ENCODE data around the gene CD320. TPM values are rescaled to one million over a fixed set of nuclear protein-coding genes. Genes with fewer than 3 reads are reported as not detected.

The CD320 gene
- total RNA-seq: 60.6 and 82.6 TPM in 2 replicates

GRCh38 chr19:8307965-8308866, at the start of gene CD320:
Gene CD320 (minus strand): TSS chr19:8308358. CDS start chr19:8308290, 68 bp downstream.

DNA sequence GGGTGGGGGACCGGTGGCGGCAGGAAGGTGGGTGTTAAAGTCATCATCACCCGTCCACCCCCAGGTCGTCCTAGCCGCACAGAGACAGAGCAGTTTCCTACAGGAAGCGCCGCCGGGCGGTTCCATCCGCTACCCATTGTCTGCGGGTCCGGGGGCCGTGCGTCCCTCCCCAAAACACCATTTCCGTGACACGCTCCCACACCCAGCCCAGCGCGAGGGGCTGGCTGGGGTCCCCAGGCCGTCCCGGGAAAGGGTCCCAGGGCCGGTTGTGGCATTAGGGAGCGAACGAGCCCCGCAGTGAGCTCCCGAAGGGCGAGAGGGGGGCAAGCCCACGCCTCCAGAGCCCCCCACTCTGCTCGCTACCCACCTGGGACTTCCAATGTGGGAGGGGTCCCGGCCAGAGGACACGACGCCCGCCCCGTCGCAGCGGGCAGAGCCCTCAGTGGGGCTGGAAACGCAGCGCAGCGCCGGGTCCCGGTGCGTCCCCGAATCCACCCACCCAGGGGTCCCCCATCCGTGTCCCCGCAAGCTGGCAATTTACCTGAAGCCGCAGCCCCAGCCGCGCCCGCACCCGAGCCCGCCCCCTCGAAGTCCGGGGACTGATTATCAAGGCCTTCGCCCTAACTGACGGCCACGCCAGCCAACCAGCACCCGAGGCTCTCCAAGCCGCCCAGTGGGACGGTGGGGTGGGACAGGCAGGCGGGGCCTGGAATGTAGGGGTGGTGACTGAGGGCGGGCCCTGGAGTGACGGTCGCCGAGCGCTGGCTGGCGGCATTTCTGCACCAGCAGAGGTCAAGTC, 34.7 kb upstream of the CD320 start, which contains the start of gene KANK3:
KANK3 (minus strand) TSS at position 579 of the 799 bp plus-strand sequence. CDS start 5,434 bp downstream, outside the sequence.

DNA sequence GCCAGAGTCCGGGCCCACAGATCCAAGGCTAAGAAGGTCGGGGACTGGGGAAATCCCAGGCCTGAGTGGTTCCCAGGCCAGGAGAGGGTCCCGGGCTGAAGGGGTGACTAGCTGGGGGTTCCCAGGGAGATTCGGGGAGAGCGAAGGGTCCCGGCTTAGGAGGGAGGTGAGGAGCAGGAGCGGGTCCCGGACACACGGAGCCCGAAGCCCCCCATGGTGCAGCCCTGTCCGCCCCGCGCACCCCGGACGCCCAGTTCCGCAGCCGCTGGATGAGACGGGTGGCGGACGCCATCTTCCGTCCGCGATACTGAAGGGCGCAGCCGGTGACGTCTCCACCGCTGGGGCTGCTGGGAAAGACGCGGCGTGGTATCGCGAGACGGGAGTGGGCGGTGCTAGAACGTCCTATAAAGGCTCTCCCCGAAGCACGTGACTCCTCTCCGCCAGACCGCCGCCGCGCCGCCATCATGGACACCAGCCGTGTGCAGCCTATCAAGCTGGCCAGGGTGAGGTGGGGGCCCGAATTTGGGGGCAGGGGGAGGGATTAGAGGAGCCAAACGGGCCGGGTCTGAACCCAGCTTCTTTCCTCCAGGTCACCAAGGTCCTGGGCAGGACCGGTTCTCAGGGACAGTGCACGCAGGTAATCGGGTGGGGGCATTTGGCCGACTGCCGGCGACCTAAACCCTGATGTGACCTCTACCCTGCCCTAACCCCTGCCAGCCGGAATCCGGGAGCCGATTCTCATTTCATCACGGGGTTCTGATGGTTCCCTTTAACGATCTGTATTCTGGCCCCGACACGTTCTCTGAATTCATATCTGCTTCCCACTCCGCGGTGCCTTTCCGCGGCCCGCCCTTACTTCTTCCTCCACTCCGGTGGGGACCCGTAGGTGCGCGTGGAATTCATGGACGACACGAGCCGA, 13.2 kb upstream of the CD320 start, which contains the start of the genes NDUFA7 and RPS28:
NDUFA7 (minus strand) TSS at position 309 of the 919 bp plus-strand sequence; CDS start at position 292, 17 bp downstream.
RPS28 (plus strand) TSS at position 430 of the 919 bp plus-strand sequence; CDS start at position 465, 35 bp downstream.

Other genes with a start within 250 kb of the CD320 start
- not detected in 2 replicates for gene FBN3, start 158.8 kb downstream of the CD320 start, total RNA-seq
- gene CERS4, start 99.0 kb downstream of the CD320 start, total RNA-seq: 4.4 and 20.1 TPM in 2 replicates
- 48.2 and 58.2 TPM in 2 replicates for gene NDUFA7, start 13.0 kb upstream of the CD320 start, total RNA-seq
- gene RPS28, start 13.1 kb upstream of the CD320 start, total RNA-seq: 462 and 558 TPM in 2 replicates
- gene KANK3, start 34.9 kb upstream of the CD320 start, total RNA-seq: 2.2 and 4.9 TPM in 2 replicates
- 17.6 and 82.0 TPM in 2 replicates for gene ANGPTL4, start 55.8 kb upstream of the CD320 start, total RNA-seq
- gene RAB11B, start 82.0 kb upstream of the CD320 start, total RNA-seq: 26.8 and 52.6 TPM in 2 replicates
- gene MARCHF2, start 104.9 kb upstream of the CD320 start, total RNA-seq: 50.5 and 75.0 TPM in 2 replicates
- 75.1 and 96.7 TPM in 2 replicates for gene HNRNPM, start 136.6 kb upstream of the CD320 start, total RNA-seq
- gene PRAM1, start 194.3 kb upstream of the CD320 start, total RNA-seq: not detected in 2 replicates
- 5.7 and 12.1 TPM in 2 replicates for gene ZNF414, start 205.8 kb upstream of the CD320 start, total RNA-seq